Glomerular endothelial cell (primary cell): ENCODE measurements around the gene HNRNPF. TPM values are rescaled to one million over a fixed set of nuclear protein-coding genes. Genes with fewer than 3 reads are reported as not detected.
"Not testable (repeated sequence)": the region's sequence is repeated elsewhere in the genome, so short reads cannot be mapped to it uniquely, and the experiment has no call there.

Experiments
- DNase-seq: peaks from one replicate; pipeline ENCODE4 v3.0.0-alpha.2; 2011; ENCODE audit warnings: low read depth, low spot score; ENCODE audit errors: extremely low read depth
- total RNA-seq: library from RNA; depleted of rRNA; stranded (reverse); fragments of >200 nt; gene quantifications from 2 replicates; pipeline ENCODE4 v1.2.3, GENCODE V29; 2015

Gene HNRNPF
- total RNA-seq, 1 donor from 2014 or later: 203 TPM

GRCh38 chr10:43398939-43399319, 10.1 kb downstream of the HNRNPF start:
- DNase-seq: no peak

DNA sequence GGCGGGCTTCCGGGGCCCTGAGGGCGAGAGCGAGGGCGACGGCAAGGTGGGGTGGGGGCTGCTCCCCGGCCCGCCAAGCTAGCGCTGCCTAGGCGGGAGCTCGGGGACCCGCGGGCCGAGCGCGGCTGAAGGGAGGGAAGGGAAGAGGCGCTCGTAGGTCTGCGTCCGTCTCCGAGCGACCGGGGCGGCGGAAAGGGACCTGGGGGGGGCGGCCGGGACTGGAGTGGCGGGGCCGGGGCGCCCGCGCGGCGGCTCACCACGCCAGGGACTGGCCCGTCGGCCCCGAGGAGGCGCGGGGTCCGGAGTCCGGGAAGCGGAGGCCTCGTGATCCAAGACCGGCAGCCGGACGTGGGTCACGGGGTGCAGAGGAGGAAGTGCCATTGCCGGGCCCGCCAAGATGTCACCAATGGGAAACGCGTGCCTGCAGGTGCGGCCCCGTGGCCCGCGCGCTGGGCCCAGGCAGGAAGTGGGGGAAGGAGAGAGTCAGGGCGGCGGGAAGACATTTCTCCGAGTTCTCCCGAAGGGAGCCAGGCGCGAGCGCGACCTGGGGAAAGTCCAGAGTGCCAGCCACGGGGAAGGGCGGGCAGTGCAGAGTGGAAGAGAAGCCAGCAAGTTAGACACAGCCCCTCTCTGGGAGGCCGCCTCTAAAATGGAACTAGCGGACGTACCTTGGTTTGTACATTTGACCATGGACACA, 11.9 kb downstream of the HNRNPF start:
- no peak for DNase-seq

DNA sequence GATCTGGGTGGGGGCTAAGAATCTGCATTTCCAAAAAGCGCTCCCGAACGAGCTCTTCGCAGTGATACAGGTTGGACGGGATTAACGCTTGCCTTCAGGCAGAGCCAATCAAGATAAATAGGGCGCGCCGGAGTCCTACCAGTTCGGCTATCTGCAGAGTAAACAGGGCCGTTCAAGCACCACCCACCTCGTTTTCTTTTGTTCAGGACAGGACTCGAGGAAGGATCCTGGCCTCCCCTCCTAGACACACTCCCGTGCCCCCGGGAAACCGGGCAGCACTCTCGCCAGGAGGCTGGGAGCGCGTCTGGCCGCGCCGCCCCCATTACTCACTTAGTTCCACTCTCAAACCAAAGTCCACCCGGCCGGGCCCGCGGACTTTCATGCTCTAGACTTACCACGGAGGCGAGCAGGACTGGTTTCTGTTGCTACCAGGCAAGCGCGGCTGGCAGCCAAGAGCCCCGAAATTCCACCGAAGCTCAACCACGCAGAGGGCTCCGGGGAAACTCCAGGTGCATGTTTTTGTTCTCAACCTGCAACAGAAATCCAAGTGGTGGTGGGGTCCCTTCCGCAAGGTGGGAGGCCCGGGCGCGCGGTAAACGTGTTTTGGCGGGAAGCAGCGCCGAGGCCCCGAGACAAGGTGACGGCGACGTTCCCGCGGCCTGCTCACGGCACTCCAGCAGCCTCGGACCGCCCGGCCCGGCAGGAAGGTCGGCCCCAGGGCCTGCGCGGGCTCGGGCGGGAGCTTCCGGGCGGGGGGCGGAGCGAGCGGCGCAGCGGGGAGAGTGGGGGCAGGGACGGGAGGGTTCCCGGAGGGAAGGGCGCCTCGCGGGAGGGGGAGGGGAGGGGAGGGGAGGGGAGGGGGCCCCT, 12.7 kb downstream of the HNRNPF start:
- no peak for DNase-seq

- DNase-seq: no peak
Observed at GRCh38 chr10:43395571-43396060, 13.4 kb downstream of the HNRNPF start.

DNA sequence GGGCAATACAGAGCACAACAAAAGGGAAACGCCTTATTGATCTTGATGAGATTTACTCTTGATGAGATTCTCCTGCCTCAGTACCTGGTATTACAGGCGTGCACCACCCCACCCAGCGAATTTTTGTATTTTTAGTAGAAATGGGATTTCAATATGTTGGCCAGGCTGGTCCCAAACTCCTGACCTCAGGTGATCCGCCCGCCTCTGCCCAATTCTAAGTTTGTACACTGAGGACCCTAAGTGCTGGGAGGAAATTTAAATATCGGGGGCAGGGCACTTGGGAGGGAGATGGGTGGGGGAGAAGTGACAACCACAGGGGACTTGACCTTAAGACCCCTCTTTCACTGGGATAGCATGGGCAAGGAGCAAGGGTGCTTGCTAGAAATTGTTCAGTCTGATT, 14.1 kb downstream of the HNRNPF start:
- DNase-seq: no peak

DNA sequence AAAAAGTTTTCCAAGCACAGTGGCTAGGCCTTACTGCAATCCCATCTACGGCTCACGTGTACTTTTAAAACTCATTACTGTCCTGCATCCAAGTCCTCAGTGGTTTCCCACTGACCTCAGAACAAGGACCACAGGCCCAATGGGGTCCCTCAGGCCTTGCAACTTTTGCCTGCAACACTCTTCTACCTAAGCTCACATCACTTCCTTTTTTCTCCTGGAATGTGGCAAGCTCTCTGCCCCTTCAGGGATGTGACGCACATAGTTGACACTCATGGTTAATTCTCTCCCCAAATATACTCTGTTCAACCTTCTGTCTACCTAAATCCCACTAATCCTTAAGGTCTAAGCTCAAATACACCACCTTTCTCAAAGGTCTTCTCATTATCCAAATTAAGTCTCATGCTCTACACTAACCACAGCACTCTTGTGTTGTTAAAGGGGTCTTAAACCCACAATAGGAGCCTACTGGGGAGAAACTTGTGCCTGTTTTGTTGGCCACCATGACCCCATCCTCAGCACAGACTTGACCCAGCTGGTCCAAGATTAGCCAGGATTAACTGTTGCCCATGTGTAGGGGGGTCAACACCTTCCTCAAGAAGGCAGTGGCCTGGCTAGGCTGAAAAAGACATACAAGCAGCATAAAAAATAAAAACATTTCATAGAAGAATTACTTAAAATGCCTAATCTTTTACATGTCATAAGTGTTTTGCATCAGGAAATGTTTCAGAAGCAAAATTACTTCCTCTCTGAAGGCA, 15.2 kb downstream of the HNRNPF start:
- no peak for DNase-seq

GRCh38 chr10:43393186-43393585, 15.8 kb downstream of the HNRNPF start:
- not testable (repeated sequence) for DNase-seq

GRCh38 chr10:43392748-43393147, 16.2 kb downstream of the HNRNPF start:
- DNase-seq: no peak

DNA sequence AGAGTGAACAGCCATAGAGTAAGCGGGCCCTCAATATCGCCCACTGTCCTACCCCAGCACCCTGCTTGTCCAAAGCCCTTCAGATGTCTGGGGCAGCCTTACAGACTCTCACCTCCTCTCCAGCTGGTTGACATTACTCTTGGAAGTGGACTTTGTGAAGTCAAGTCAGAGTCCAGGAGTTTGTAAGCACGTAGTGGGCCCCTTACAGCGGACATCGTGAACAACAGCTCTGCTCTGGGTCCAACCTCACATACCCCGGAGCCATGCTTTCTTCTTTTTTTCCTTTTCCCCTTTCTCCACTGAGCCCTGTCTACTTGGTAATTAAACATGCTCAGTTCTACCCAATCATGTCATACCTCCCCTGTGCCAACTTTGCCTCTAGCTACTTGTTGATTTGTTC, 17.5 kb downstream of the HNRNPF start:
- DNase-seq: no peak

- no peak for DNase-seq
Observed at GRCh38 chr10:43390759-43391158, 18.2 kb downstream of the HNRNPF start.

- no peak for DNase-seq
Observed at GRCh38 chr10:43390333-43390732, 18.7 kb downstream of the HNRNPF start.

DNA sequence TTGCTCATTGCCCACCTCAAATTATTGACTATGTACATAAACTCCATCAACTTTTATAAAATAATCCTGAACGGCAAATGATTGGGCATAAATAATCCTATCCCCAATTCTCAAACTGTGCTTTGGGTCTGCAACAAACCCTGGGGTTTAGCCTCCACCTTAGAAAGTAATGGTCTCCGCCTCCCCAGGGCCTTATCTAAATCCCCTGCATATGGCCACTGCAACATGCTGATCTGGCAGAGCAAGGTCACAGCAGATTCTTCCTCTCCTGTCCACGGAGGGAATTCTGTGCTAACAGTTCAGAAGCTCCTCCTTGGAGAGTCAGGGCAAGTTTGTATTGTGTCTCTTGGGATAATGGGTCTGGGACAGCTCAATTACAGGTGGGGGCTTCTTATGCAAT, 19.1 kb downstream of the HNRNPF start:
- no peak for DNase-seq

DNA sequence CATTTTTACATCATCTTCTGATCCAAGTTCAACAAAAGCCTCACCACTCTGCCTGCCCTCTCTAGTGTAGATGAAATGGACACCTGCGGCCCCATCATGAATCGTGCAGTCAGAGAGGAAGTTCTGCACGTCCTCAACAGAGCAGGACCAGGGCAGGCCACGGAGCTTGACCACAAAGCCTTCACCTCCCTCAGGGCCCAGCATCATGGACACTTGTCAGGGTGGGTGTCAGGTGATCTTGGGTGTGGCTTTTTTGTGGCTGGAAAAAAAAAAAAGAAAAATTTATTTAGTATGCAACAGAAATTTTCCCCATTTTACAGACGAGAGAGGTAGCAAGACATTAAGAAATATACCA, 21.3 kb downstream of the HNRNPF start:
- no peak for DNase-seq

DNA sequence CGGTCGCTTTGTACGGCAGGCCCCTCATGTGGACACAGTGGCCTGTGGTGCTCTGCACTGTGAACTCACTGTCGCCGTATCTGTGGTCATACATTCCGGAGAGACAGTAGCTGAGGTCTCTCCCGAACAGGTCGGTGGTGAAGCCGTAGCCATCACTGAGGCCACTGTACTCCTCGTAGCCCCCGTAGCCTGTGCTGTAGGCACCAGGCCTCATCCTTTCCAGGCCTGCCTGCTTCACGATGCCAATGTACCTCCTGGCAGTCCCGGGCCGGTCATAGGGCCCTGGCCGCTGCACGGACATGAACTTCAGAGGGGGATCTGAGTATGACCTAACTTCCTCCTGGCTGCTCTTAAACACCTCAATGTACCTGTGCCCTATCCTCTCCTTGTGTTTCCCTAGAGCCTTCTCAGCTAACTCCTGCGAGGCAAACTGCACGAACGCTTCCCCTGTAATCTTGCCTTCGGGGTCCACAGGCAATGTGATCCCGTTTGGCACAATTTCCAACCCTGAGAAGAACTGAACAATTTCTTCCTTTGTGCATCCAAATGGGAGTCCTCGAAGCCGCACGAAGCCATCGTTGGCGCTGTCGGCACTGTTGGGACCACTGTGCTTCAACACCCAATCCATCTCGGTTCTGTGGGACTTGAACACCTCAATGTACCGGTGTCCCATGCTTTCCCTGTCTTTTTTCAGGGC, 21.9 kb downstream of the HNRNPF start:
- no peak for DNase-seq

DNA sequence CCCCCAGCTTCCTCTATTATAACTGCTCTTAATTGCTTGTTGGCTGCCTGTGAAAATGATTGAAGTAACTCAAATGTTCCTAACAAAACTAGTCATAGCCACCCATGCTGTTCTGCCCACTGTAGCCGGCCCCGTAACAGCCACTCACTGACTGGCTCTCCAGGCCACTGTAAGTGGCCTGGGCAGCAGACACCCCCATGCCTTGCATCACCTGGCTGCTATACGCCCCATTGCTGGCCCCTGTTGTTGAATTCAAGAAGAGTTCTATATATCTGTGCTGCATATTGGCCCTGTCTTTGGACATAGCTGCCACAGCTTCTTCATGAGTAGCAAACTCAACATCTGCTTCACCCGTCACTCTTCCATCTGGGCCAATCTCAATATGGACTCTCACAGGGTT, 22.4 kb downstream of the HNRNPF start:
- no peak for DNase-seq

GRCh38 chr10:43385412-43386004, 23.5 kb downstream of the HNRNPF start:
- DNase-seq: no peak

GRCh38 chr10:43384252-43385221, 24.4 kb downstream of the HNRNPF start:
- no peak for DNase-seq

GRCh38 chr10:43383204-43383971, 25.6 kb downstream of the HNRNPF start:
- no peak for DNase-seq
